T-helper 2 cell treated with Interferon-gamma antibody and Interleukin-4, amounts not matched to agents 5 μg/mL and 100 μg/mL, for 36 hours (primary cell): Measurements from ENCODE around the gene EPS8L3.

Experiments
- DNase-seq: peaks from one replicate; pipeline ENCODE4 v3.0.0; 2021; ENCODE audit warnings: low spot score
- H3K27ac Mint-ChIP-seq: one replicate; pipeline ENCODE4 v1.8.0; 2021; ENCODE audit warnings: mild to moderate bottlenecking, mixed read lengths
- H3K27me3 Mint-ChIP-seq: one replicate; pipeline ENCODE4 v1.8.0; 2021; ENCODE audit warnings: low read depth, mixed read lengths
- H3K36me3 Mint-ChIP-seq: one replicate; pipeline ENCODE4 v1.8.0; 2021; ENCODE audit warnings: low read depth, mixed read lengths
- H3K4me1 Mint-ChIP-seq: one replicate; pipeline ENCODE4 v1.8.0; 2021; ENCODE audit warnings: low read depth, mixed read lengths
- H3K4me3 Mint-ChIP-seq: one replicate; pipeline ENCODE4 v1.8.0; 2022; ENCODE audit warnings: mild to moderate bottlenecking, moderate library complexity, mixed read lengths
- H3K9me3 Mint-ChIP-seq: one replicate; pipeline ENCODE4 v1.8.0; 2021; ENCODE audit warnings: mixed read lengths

Gene EPS8L3

DNA sequence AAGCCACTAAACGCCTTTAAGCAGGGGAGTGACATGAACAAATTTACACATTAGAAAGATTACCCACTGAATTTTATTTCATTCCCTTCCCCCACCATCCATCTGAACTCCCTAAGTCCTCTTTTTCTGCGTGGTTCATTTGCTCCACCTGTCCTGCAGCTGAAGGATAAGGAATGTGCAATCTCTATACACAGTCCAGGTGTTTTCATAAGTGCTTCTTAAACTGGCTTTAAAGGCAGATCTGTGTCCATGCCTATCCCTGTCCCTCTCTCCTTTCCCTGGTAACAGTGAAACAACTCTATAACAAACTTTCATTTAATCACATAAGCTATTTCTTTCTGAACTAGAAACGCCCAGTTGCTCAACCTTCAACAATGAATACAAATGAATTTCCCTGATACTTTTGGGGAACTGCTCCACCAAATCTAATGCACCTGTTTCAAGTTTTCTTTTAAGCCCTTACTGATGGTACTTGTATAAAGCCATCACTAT, 31.3 kb downstream of the EPS8L3 start:
- Mint-ChIP-seq H3K4me1 (no peaks in the 10 kb centered on the region), H3K27me3 (peaks cover 7% of the 10 kb centered on the region), H3K36me3 (no peaks in the 10 kb centered on the region), H3K4me3 (no peak overlapping the region), H3K27ac (no peak overlapping the region), H3K9me3 (no peaks in the 10 kb centered on the region)
- no peak for DNase-seq

DNA sequence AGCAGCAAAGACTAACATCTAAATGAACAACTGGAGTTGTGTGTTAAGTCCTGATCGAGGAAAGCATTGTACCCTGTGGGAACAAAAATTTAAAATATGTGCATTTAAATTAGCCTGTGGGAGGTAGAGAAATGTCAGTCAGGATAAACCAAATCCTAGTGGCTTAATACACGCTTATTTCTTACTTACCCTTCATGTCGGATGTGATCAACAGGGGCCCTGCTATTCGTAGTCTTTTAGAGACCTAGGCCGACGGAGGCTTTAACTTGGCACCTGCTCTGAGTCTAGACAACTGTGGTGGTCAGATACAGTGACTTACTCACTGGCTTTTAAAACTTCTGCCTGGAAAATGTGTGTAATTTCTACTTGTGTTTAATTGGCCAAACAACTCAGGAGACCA, 33.1 kb downstream of the EPS8L3 start:
- no peak overlapping the region for H3K4me3 Mint-ChIP-seq
- H3K4me1 Mint-ChIP-seq = no peaks in the 10 kb centered on the region
- H3K36me3 Mint-ChIP-seq = no peaks in the 10 kb centered on the region
- peaks cover 16% of the 10 kb centered on the region for H3K27me3 Mint-ChIP-seq
- H3K9me3 Mint-ChIP-seq = no peaks in the 10 kb centered on the region
- no peak for DNase-seq
- no peak overlapping the region for H3K27ac Mint-ChIP-seq

- DNase-seq = no peak
- Mint-ChIP-seq H3K4me3 (no peak overlapping the region), H3K4me1 (no peaks in the 10 kb centered on the region), H3K36me3 (no peaks in the 10 kb centered on the region), H3K27me3 (peaks cover 18% of the 10 kb centered on the region), H3K9me3 (no peaks in the 10 kb centered on the region), H3K27ac (no peak overlapping the region)
Observed at GRCh38 chr1:109728870-109729269, 34.9 kb downstream of the EPS8L3 start.

- H3K27ac Mint-ChIP-seq = no peak overlapping the region
- H3K4me1 Mint-ChIP-seq = no peaks in the 10 kb centered on the region
- peaks cover 19% of the 10 kb centered on the region for H3K27me3 Mint-ChIP-seq
- no peaks in the 10 kb centered on the region for H3K36me3 Mint-ChIP-seq
- H3K9me3 Mint-ChIP-seq = no peaks in the 10 kb centered on the region
- DNase-seq = no peak
- no peak overlapping the region for H3K4me3 Mint-ChIP-seq
Observed at GRCh38 chr1:109726728-109727373, 36.9 kb downstream of the EPS8L3 start.

DNA sequence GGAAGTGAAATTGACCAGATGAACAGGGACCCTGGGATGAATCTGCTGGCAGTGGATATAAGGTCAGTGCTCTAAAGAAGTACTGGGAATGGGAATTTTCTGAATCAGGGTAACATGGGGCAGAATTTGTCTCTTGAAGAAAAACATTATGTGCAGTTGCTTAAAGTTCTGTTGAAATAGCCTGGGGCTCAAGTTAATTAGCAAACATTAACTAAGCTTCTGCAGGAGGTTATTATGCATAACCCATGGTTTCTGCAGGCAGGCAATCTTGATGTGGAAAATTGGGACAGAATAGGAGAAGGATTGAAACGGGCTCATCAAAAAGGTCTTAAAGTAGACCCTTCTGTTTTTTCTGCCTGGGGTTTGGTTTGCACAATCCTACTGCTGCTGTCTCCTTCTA, 37.7 kb downstream of the EPS8L3 start:
- Mint-ChIP-seq H3K4me3 (no peak overlapping the region), H3K9me3 (no peaks in the 10 kb centered on the region), H3K27ac (no peak overlapping the region), H3K36me3 (no peaks in the 10 kb centered on the region), H3K27me3 (peaks cover 19% of the 10 kb centered on the region), H3K4me1 (no peaks in the 10 kb centered on the region)
- DNase-seq = no peak

- Mint-ChIP-seq H3K4me1 (no peaks in the 10 kb centered on the region), H3K36me3 (no peaks in the 10 kb centered on the region), H3K27me3 (peaks cover 16% of the 10 kb centered on the region), H3K9me3 (no peaks in the 10 kb centered on the region), H3K4me3 (no peak overlapping the region), H3K27ac (no peak overlapping the region)
- no peak for DNase-seq
Observed at GRCh38 chr1:109725510-109725909, 38.2 kb downstream of the EPS8L3 start.

DNA sequence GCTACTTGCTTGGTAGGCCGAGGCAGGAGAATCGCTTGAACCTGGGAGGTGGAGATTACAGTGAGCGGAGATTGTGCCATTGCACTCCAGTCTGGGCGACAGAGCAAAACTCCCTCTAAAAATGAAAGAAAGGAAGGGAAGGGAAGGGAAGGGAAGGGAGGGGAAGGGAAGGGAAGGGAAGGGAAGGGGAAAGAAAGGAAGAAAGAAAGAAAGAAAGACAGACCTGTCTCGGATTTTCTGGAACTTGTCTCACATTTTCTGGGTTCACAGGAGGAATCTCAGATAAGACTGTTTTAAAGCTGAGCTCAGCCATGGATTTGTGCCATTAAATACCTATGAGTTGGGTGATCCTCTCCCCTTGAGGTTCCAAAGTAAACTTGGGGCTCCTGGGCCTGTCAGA, 38.8 kb downstream of the EPS8L3 start:
- H3K27me3 Mint-ChIP-seq = peaks cover 16% of the 10 kb centered on the region
- no peaks in the 10 kb centered on the region for H3K9me3 Mint-ChIP-seq
- no peaks in the 10 kb centered on the region for H3K36me3 Mint-ChIP-seq
- no peak for DNase-seq
- H3K4me3 Mint-ChIP-seq = no peak overlapping the region
- no peaks in the 10 kb centered on the region for H3K4me1 Mint-ChIP-seq
- H3K27ac Mint-ChIP-seq = no peak overlapping the region

GRCh38 chr1:109722908-109723691, 40.6 kb downstream of the EPS8L3 start:
- H3K9me3 Mint-ChIP-seq = no peaks in the 10 kb centered on the region
- no peaks in the 10 kb centered on the region for H3K36me3 Mint-ChIP-seq
- no peaks in the 10 kb centered on the region for H3K4me1 Mint-ChIP-seq
- H3K27me3 Mint-ChIP-seq = peaks cover 16% of the 10 kb centered on the region
- no peak for DNase-seq
- H3K27ac Mint-ChIP-seq = no peak overlapping the region
- no peak overlapping the region for H3K4me3 Mint-ChIP-seq

DNA sequence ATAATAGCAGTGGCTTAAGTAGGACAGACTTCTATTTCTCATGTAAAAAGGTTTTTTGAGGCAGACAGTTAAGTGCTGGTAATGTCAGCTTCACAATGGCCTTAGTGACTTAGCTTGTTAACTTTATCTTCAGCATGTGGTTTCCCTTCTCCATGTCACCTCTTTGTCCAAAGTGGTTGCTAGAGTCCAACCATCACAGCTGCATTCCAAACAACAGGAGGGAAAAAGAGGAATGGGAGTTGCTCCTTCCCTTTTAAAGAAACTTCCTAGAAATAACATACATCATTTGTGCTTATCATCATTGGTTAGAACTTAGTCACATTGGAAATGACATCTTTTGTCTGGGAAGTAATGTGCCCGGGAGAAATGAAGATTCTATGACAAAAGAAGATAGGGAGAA, 41.8 kb downstream of the EPS8L3 start:
- Mint-ChIP-seq H3K27ac (no peak overlapping the region), H3K27me3 (peaks cover 13% of the 10 kb centered on the region), H3K4me1 (no peaks in the 10 kb centered on the region), H3K9me3 (no peaks in the 10 kb centered on the region), H3K4me3 (no peak overlapping the region), H3K36me3 (no peaks in the 10 kb centered on the region)
- DNase-seq = no peak

GRCh38 chr1:109721042-109721441, 42.7 kb downstream of the EPS8L3 start:
- Mint-ChIP-seq H3K4me3 (no peak overlapping the region), H3K4me1 (no peaks in the 10 kb centered on the region), H3K27me3 (peaks cover 11% of the 10 kb centered on the region), H3K27ac (no peak overlapping the region), H3K9me3 (no peaks in the 10 kb centered on the region), H3K36me3 (no peaks in the 10 kb centered on the region)
- no peak for DNase-seq

- H3K4me3 Mint-ChIP-seq = no peak overlapping the region
- H3K36me3 Mint-ChIP-seq = no peaks in the 10 kb centered on the region
- no peak for DNase-seq
- no peak overlapping the region for H3K27ac Mint-ChIP-seq
- H3K27me3 Mint-ChIP-seq = peaks cover 3% of the 10 kb centered on the region
- no peaks in the 10 kb centered on the region for H3K9me3 Mint-ChIP-seq
- no peaks in the 10 kb centered on the region for H3K4me1 Mint-ChIP-seq
Observed at GRCh38 chr1:109719337-109719837, 44.3 kb downstream of the EPS8L3 start.

DNA sequence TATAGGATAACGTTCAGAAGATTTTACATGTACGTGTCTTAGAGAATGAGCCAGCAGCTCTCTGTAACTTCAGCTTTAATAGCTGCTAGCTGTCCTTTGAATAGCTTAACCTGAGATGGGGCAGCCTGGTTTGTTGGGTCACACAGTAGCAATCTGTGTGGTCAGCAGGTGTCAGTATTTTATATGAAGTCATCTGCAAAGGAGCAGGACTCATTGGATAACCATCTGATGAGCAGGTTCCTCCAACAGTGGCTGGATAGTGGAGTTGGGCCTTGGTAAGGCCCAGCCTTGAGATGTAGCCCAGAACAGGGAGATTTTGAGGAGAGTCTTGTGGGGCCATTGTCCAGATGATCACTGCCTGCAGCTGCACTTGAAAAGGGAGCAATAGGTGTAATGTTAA, 45.2 kb downstream of the EPS8L3 start:
- Mint-ChIP-seq H3K4me3 (no peak overlapping the region), H3K9me3 (no peaks in the 10 kb centered on the region), H3K27ac (no peak overlapping the region), H3K4me1 (no peaks in the 10 kb centered on the region), H3K27me3 (no peaks in the 10 kb centered on the region), H3K36me3 (no peaks in the 10 kb centered on the region)
- no peak for DNase-seq

DNA sequence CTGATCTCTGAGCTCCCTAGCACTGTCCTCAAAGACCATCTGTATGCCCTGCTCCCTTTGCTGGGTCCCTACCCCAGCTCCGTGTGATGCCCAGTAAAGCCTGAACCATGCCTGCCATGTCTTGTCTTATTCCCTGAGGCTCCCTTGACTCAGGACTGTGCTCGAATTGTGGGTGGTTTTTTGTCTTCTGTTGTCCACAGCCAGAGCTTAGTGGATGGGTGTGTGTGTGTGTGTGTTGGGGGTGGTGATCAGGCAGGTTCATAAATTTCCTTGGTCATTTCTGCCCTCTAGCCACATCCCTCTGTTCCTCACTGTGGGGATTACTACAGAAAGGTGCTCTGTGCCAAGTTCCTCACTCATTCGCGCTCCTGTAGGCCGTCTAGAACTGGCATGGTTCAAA, 46.0 kb downstream of the EPS8L3 start:
- Mint-ChIP-seq H3K36me3 (no peaks in the 10 kb centered on the region), H3K27me3 (no peaks in the 10 kb centered on the region), H3K27ac (no peak overlapping the region), H3K4me1 (no peaks in the 10 kb centered on the region), H3K9me3 (no peaks in the 10 kb centered on the region), H3K4me3 (no peak overlapping the region)
- DNase-seq = no peak

- no peaks in the 10 kb centered on the region for H3K9me3 Mint-ChIP-seq
- no peak overlapping the region for H3K27ac Mint-ChIP-seq
- H3K4me1 Mint-ChIP-seq = no peaks in the 10 kb centered on the region
Observed at GRCh38 chr1:109716570-109717090, 47.1 kb downstream of the EPS8L3 start.

More at GRCh38 chr1:109716570-109717090, 47.1 kb downstream of the EPS8L3 start:
- no peaks in the 10 kb centered on the region for H3K27me3 Mint-ChIP-seq
- DNase-seq = no peak
- no peaks in the 10 kb centered on the region for H3K36me3 Mint-ChIP-seq
- H3K4me3 Mint-ChIP-seq = no peak overlapping the region
